ENCODE data around the gene C1RL.
"Not testable (repeated sequence)": the region's sequence is repeated elsewhere in the genome, so short reads cannot be mapped to it uniquely, and the experiment has no call there.

Gene C1RL

GRCh38 chr12:7059780-7060179 is 49.2 kb downstream of the C1RL start:
- Histone ChIP-seq H3K27ac (replicated peaks) (no peak overlapping the region), H3K4me3 (replicated peaks; ENCODE audit: insufficient read depth, low read length) (no peak overlapping the region), H3K27me3 (ENCODE audit: insufficient read depth, poor library complexity, severe bottlenecking) (peaks cover 2% of the 10 kb centered on the region)
- no peak for DNase-seq (ENCODE audit: low read depth in 1 of 2, low spot score in 1 of 2)
- TF ChIP-seq POLR2AphosphoS5 (IDR thresholded peaks at IDR 0.05; ENCODE audit: low read depth), result no peak
- TF ChIP-seq REST (IDR thresholded peaks at IDR 0.05; ENCODE audit: insufficient replicate concordance, low read depth), result no peak
- TF ChIP-seq SPI1 (IDR thresholded peaks at IDR 0.05; ENCODE audit: borderline replicate concordance, low read depth), result no peak
- no peak for TF ChIP-seq GABPA (IDR thresholded peaks at IDR 0.05; ENCODE audit: low read depth)
- no peak for TF ChIP-seq CTCF (IDR thresholded peaks at IDR 0.05; ENCODE audit: insufficient read depth, low read length)

- TF ChIP-seq GABPA (IDR thresholded peaks at IDR 0.05; ENCODE audit: low read depth) (no peak), POLR2AphosphoS5 (IDR thresholded peaks at IDR 0.05; ENCODE audit: low read depth) (no peak), SPI1 (IDR thresholded peaks at IDR 0.05; ENCODE audit: borderline replicate concordance, low read depth) (no peak), CTCF (IDR thresholded peaks at IDR 0.05; ENCODE audit: insufficient read depth, low read length) (no peak), REST (IDR thresholded peaks at IDR 0.05; ENCODE audit: insufficient replicate concordance, low read depth) (no peak)
- no peak for DNase-seq (ENCODE audit: low read depth in 1 of 2, low spot score in 1 of 2)
- Histone ChIP-seq H3K27ac (replicated peaks) (no peak overlapping the region), H3K27me3 (ENCODE audit: insufficient read depth, poor library complexity, severe bottlenecking) (peaks cover 2% of the 10 kb centered on the region), H3K4me3 (replicated peaks; ENCODE audit: insufficient read depth, low read length) (no peak overlapping the region)
These were observed 50.1 kb downstream of the C1RL start for GRCh38 chr12:7058850-7059395.

GRCh38 chr12:7058163-7058845 is 50.7 kb downstream of the C1RL start:
- TF ChIP-seq SPI1 (IDR thresholded peaks at IDR 0.05; ENCODE audit: borderline replicate concordance, low read depth), result peak; percentile 26; the same call in 1 of the 2 replicates
- no peak for TF ChIP-seq GABPA (IDR thresholded peaks at IDR 0.05; ENCODE audit: low read depth)
- H3K4me3 ChIP-seq (replicated peaks; ENCODE audit: insufficient read depth, low read length), result no peak overlapping the region
- H3K27ac ChIP-seq (replicated peaks), result no peak overlapping the region
- peaks cover 2% of the 10 kb centered on the region for H3K27me3 ChIP-seq (ENCODE audit: insufficient read depth, poor library complexity, severe bottlenecking)
- no peak for DNase-seq (ENCODE audit: low read depth in 1 of 2, low spot score in 1 of 2)

DNA sequence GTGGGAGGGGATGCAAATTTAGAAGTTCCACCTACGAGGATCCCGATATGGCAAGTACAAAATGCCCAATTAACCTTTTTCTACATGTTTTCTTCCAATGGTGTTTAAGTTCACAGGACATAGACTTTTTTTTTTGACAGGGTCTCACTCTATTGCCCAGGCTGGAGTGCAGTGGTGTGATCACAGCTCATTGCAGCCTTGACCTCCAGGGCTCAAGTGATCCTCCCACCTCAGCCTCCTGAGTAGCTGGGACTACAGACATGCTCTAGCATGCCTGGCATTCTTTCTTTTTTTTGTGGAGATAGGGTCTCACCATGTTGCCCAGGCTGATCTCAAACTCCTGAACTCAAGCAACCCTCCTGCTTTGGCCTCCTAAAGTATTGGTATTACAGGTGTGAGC is 53.3 kb downstream of the C1RL start:
- H3K4me3 ChIP-seq (replicated peaks; ENCODE audit: insufficient read depth, low read length); DNase-seq (ENCODE audit: low read depth in 1 of 2, low spot score in 1 of 2); H3K27me3 ChIP-seq (ENCODE audit: insufficient read depth, poor library complexity, severe bottlenecking); H3K27ac ChIP-seq (replicated peaks): not testable (repeated sequence)

DNA sequence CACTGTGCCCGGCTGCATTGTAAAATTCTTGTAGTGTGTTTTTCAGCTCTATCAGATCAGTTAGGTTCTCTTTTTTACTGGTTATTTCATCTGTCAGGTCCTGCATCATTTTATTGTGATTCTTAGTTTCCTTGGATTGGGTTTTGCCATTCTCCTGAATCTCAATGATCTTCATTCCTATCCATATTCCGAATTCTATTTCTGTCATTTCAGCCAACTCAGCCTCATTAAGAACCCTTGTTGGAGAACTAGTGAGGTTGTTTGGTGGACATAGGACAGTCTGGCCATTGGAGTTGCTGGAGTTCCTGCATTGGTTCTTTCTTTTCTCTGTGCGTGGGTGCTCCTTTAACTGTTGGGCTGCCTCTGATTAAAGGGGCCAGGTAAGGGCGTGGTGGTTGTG is 54.1 kb downstream of the C1RL start:
- Histone ChIP-seq H3K27me3 (ENCODE audit: insufficient read depth, poor library complexity, severe bottlenecking) (peaks cover 2% of the 10 kb centered on the region), H3K27ac (replicated peaks) (no peak overlapping the region), H3K4me3 (replicated peaks; ENCODE audit: insufficient read depth, low read length) (no peak overlapping the region)
- TF ChIP-seq GABPA (IDR thresholded peaks at IDR 0.05; ENCODE audit: low read depth) (no peak), SPI1 (IDR thresholded peaks at IDR 0.05; ENCODE audit: borderline replicate concordance, low read depth) (no peak), CTCF (IDR thresholded peaks at IDR 0.05; ENCODE audit: insufficient read depth, low read length) (no peak), POLR2AphosphoS5 (IDR thresholded peaks at IDR 0.05; ENCODE audit: low read depth) (no peak), REST (IDR thresholded peaks at IDR 0.05; ENCODE audit: insufficient replicate concordance, low read depth) (no peak)
- DNase-seq (ENCODE audit: low read depth in 1 of 2, low spot score in 1 of 2), result no peak

All from HL-60 (cell line).